H9 (cell line): ENCODE measurements around the gene FAIM2. TPM values are rescaled to one million over a fixed set of nuclear protein-coding genes. Genes with fewer than 3 reads are reported as not detected.

Experiments used
- DNase-seq: peaks from one replicate; pipeline ENCODE4 v3.0.0-alpha.2; 2017
- H2AFZ ChIP-seq: one replicate; pipeline ENCODE4 v1.6.1; 2013; ENCODE audit warnings: mild to moderate bottlenecking, low read length, control low read depth, moderate library complexity
- H2AK5ac ChIP-seq: 2 replicates; pipeline ENCODE4 v1.6.1; 2013; ENCODE audit warnings: low read length, control low read depth, mixed read lengths; ENCODE audit not compliant: insufficient read length
- H2BK120ac ChIP-seq: one replicate; pipeline ENCODE4 v1.6.1; 2013; ENCODE audit warnings: low read depth, mild to moderate bottlenecking, low read length, control low read depth, inconsistent platforms; ENCODE audit not compliant: poor library complexity, severe bottlenecking
- H2BK12ac ChIP-seq: 2 replicates; pipeline ENCODE4 v1.6.1; 2013; ENCODE audit warnings: low read length, control low read depth, mixed read lengths, low read depth; ENCODE audit not compliant: insufficient read length
- H2BK15ac ChIP-seq: 2 replicates; pipeline ENCODE4 v1.6.1; 2013; ENCODE audit warnings: low read depth, low read length, control low read depth
- H2BK20ac ChIP-seq: one replicate; pipeline ENCODE4 v1.6.1; 2013; ENCODE audit warnings: low read depth, mild to moderate bottlenecking, low read length, control low read depth, inconsistent platforms; ENCODE audit not compliant: poor library complexity, severe bottlenecking
- H2BK5ac ChIP-seq: 2 replicates; pipeline ENCODE4 v1.6.1; 2013; ENCODE audit warnings: low read length, control low read depth, mixed read lengths; ENCODE audit not compliant: insufficient read length
- H3K14ac ChIP-seq: 2 replicates; pipeline ENCODE4 v1.6.1; 2013; ENCODE audit warnings: low read length, control low read depth; ENCODE audit not compliant: insufficient read depth
- H3K18ac ChIP-seq: 2 replicates; pipeline ENCODE4 v1.6.1; 2013; ENCODE audit warnings: low read depth, mild to moderate bottlenecking, mixed read lengths, low read length, control low read depth; ENCODE audit not compliant: insufficient read length
- H3K23ac ChIP-seq: 2 replicates; pipeline ENCODE4 v1.6.1; 2013; ENCODE audit warnings: low read length, control low read depth, mixed read lengths, low read depth; ENCODE audit not compliant: insufficient read length
- H3K23me2 ChIP-seq: 2 replicates; pipeline ENCODE4 v1.6.1; 2013; ENCODE audit warnings: low read depth, mild to moderate bottlenecking, mixed read lengths, low read length, control low read depth; ENCODE audit not compliant: insufficient read length, poor library complexity, severe bottlenecking
- H3K27ac ChIP-seq: 2 replicates; pipeline ENCODE4 v1.5.1; 2013; ENCODE audit warnings: low read length, control low read depth, mixed read lengths, low read depth; ENCODE audit not compliant: insufficient read length
- H3K27me3 ChIP-seq: 2 replicates; pipeline ENCODE4 v1.6.1; 2013; ENCODE audit warnings: low read length, control low read depth, inconsistent platforms; ENCODE audit not compliant: insufficient read depth
- H3K4ac ChIP-seq: 2 replicates; pipeline ENCODE4 v1.6.1; 2013; ENCODE audit warnings: low read depth, mild to moderate bottlenecking, control low read depth, inconsistent platforms, low read length, moderate library complexity
- H3K4me1 ChIP-seq: 2 replicates; pipeline ENCODE4 v1.6.1; 2013; ENCODE audit warnings: low read length, control low read depth, inconsistent platforms; ENCODE audit not compliant: insufficient read depth
- H3K4me2 ChIP-seq: 2 replicates; pipeline ENCODE4 v1.6.1; 2013; ENCODE audit warnings: low read length, control low read depth, mixed read lengths; ENCODE audit not compliant: insufficient read length, insufficient read depth
- H3K56ac ChIP-seq: 2 replicates; pipeline ENCODE4 v1.6.1; 2013; ENCODE audit warnings: low read depth, mild to moderate bottlenecking, mixed read lengths, low read length, control low read depth; ENCODE audit not compliant: insufficient read length
- H3K79me1 ChIP-seq: 2 replicates; pipeline ENCODE4 v1.6.1; 2013; ENCODE audit warnings: low read depth, mild to moderate bottlenecking, moderate library complexity, low read length, control low read depth, inconsistent platforms; ENCODE audit not compliant: insufficient read depth, poor library complexity, severe bottlenecking
- H3K79me2 ChIP-seq: 2 replicates; pipeline ENCODE4 v1.6.1; 2013; ENCODE audit warnings: low read length, control low read depth, inconsistent platforms; ENCODE audit not compliant: insufficient read depth
- H3K9ac ChIP-seq: 2 replicates; pipeline ENCODE4 v1.6.1; 2013; ENCODE audit warnings: low read length, control low read depth, mixed read lengths; ENCODE audit not compliant: insufficient read length; ENCODE audit errors: extremely low read depth
- H3K9me3 ChIP-seq: one replicate; pipeline ENCODE4 v1.6.1; 2013; ENCODE audit warnings: low read depth, low read length, inconsistent platforms; ENCODE audit not compliant: control insufficient read depth
- H3T11ph ChIP-seq: one replicate; pipeline ENCODE4 v1.6.1; 2013; ENCODE audit warnings: mild to moderate bottlenecking, low read length, control low read depth, inconsistent platforms
- H4K20me1 ChIP-seq: one replicate; pipeline ENCODE4 v1.6.1; 2013; ENCODE audit not compliant: control insufficient read depth, insufficient read length, insufficient read depth
- H4K5ac ChIP-seq: 2 replicates; pipeline ENCODE4 v1.6.1; 2013; ENCODE audit warnings: low read depth, mild to moderate bottlenecking, mixed read lengths, low read length, control low read depth; ENCODE audit not compliant: insufficient read length
- H4K8ac ChIP-seq: replicated peaks from 2 replicates; pipeline ENCODE4 v1.6.1; 2013; ENCODE audit warnings: low read length, control low read depth, mixed read lengths, low read depth; ENCODE audit not compliant: insufficient read length
- H4K91ac ChIP-seq: 2 replicates; pipeline ENCODE4 v1.6.1; 2013; ENCODE audit warnings: low read depth, mild to moderate bottlenecking, moderate library complexity, mixed read lengths, low read length, control low read depth; ENCODE audit not compliant: insufficient read length
- H3K27ac Mint-ChIP-seq, 3 experiments: 2 replicates in 2 of 3; 3 replicates in 1 of 3; pipeline ENCODE4 v1.8.0; 2020 to 2021; ENCODE audit warnings: mixed read lengths in 3 of 3, mild to moderate bottlenecking in 1 of 3, moderate library complexity in 1 of 3
- H3K27me3 Mint-ChIP-seq: 2 replicates; pipeline ENCODE4 v1.8.0; 2021; ENCODE audit warnings: low read depth, mild to moderate bottlenecking, moderate library complexity, mixed read lengths
- H3K36me3 Mint-ChIP-seq, 3 experiments: 2 replicates in 2 of 3; 3 replicates in 1 of 3; pipeline ENCODE4 v1.8.0; 2020 to 2021; ENCODE audit warnings: low read depth in 3 of 3, mixed read lengths in 3 of 3; ENCODE audit not compliant: insufficient read depth in 1 of 3
- H3K4me1 Mint-ChIP-seq, 2 experiments: 2 replicates each; pipeline ENCODE4 v1.8.0; 2020; ENCODE audit warnings: mixed read lengths in 2 of 2
- H3K4me3 Mint-ChIP-seq, 2 experiments: 2 replicates in 1 of 2; 3 replicates in 1 of 2; pipeline ENCODE4 v1.8.0; 2020 to 2021; ENCODE audit warnings: mild to moderate bottlenecking in 2 of 2, mixed read lengths in 2 of 2, moderate library complexity in 1 of 2
- H3K9me3 Mint-ChIP-seq, 2 experiments: 2 replicates in 1 of 2; 3 replicates in 1 of 2; pipeline ENCODE4 v1.8.0; 2020; ENCODE audit warnings: mild to moderate bottlenecking in 2 of 2, mixed read lengths in 2 of 2, moderate library complexity in 1 of 2
- CTCF ChIP-seq: fragments of 200-600 bp; sonication (generic); conservative IDR thresholded peaks from 3 replicates; pipeline ENCODE4 v1.8.0; 2021; ENCODE audit warnings: antibody characterized with exemption, mild to moderate bottlenecking
- WGBS: extraction: QIAGEN DNeasy Blood & Tissue Kit; methylation state at CpG from one replicate; pipeline ENCODE4 v1.1.7; 2013; ENCODE audit warnings: missing lambda C conversion rate, low lambda C conversion rate, mixed read lengths; ENCODE audit not compliant: insufficient read length; ENCODE audit errors: extremely low coverage; 5-methylcytosine and 5-hydroxymethylcytosine counted together
- total RNA-seq: library from RNA; stranded (reverse); gene quantifications from 2 replicates; pipeline ENCODE4 v1.2.1, GENCODE V29; 2021

FAIM2 gene
- total RNA-seq, 1 experiment from 2014 or later: 0.42 TPM

GRCh38 chr12:49911213-49911605 is 7.5 kb upstream of the FAIM2 start:
- no peak overlapping the region for H3K4me2 ChIP-seq
- H4K8ac ChIP-seq: no peak overlapping the region
- H2AK5ac ChIP-seq: no peak overlapping the region
- H3K23ac ChIP-seq: no peak overlapping the region
- no peak overlapping the region for H3K4ac ChIP-seq
- H3K56ac ChIP-seq: no peak overlapping the region
- H3K4me1 ChIP-seq: peaks cover 11% of the 10 kb centered on the region
- H2BK15ac ChIP-seq: no peak overlapping the region
- H3K18ac ChIP-seq: no peak overlapping the region
- H2BK20ac ChIP-seq: no peak overlapping the region
- H3K4me3 Mint-ChIP-seq: no peak overlapping the region
- H3K4me1 Mint-ChIP-seq: peaks cover 43% of the 10 kb centered on the region in 2 experiments
- no peaks in the 10 kb centered on the region for H3K9me3 ChIP-seq
- H2AFZ ChIP-seq: no peak overlapping the region
- H3K79me1 ChIP-seq: no peaks in the 10 kb centered on the region
- no peak overlapping the region for H2BK12ac ChIP-seq
- H3K27ac Mint-ChIP-seq: no peak overlapping the region
- no peak overlapping the region for H3T11ph ChIP-seq
- no peaks in the 10 kb centered on the region for H4K20me1 ChIP-seq
- no peaks in the 10 kb centered on the region for H3K36me3 Mint-ChIP-seq
- H3K14ac ChIP-seq: no peak overlapping the region
- no peaks in the 10 kb centered on the region for H3K27me3 ChIP-seq
- no peak overlapping the region for H4K91ac ChIP-seq
- H3K9me3 Mint-ChIP-seq: no peaks in the 10 kb centered on the region; a peak in 1 of 5 replicates
- H4K5ac ChIP-seq: no peak overlapping the region
- TF ChIP-seq CTCF: no peak
- H3K79me2 ChIP-seq: no peaks in the 10 kb centered on the region
- H3K23me2 ChIP-seq: no peaks in the 10 kb centered on the region
- no peak overlapping the region for H2BK5ac ChIP-seq
- no peak overlapping the region for H3K27ac ChIP-seq
- WGBS: no CpG with 5 or more reads among the region's 2 CpGs
- peaks cover 30% of the 10 kb centered on the region for H3K27me3 Mint-ChIP-seq
- no peak overlapping the region for H2BK120ac ChIP-seq
- no peak for DNase-seq
- no peak overlapping the region for H3K9ac ChIP-seq
